ENCODE measurements around the gene ZNF444. TPM values are rescaled to one million over a fixed set of nuclear protein-coding genes. Genes with fewer than 3 reads are reported as not detected.

ZNF444 gene
- total and polyA plus RNA-seq, 9 of the 15 experiments (the other 6 are each of a cell fraction or from before 2014, with no cell fraction given), result 0.39 to 40.0 (median 6.9) TPM

DNA sequence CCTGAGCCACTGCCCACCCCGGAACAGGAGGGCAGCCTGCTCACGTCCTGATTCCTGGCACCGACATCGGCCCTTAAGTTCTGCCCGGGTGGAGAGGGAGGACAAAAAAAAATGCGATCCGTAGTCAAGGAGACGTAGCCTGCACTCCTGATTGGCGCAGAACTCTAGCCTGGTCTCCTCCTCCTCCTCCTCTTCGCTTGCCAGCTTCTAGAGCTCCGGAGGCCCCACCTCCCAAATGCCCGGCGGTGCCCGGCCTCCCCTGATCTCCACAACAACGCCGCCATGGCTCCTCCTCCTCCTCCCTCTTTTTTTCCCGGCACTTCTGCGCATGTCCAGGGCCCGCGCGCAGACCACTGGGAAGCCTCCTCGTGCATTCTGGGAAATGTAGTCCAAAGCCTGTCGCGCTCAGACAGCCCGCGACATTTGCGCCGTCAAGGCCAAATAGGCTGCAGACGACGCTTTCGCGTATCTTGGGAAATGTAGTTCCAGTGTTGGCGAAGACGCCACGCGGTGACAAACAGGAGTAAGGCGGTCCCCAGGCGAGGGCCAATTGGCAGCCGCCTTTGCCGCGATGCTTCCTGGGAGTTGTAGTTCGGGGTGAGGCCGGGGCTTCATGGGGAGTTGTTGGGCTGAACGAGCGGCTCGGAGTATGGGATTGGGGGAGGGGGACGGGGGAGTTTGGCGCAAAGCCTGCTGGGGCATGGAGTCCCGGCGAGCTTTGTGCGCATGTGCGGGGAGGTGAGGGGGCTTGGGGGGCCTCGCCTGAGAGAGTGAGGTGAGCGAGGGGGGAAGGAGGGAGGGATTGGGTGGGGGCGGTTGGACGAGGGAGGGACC is at the start of gene ZNF444 (continued):
- TF ChIP-seq NR0B1 (IDR thresholded peaks at IDR 0.05; ENCODE audit: partially characterized antibody) (no peak), HDAC2 (IDR thresholded peaks at IDR 0.05) (no peak), MTA1 (IDR thresholded peaks at IDR 0.05; ENCODE audit: borderline replicate concordance) (peak; percentile 97), ARID2 (IDR thresholded peaks at IDR 0.05) (no peak), HDAC3 (IDR thresholded peaks at IDR 0.05; ENCODE audit: borderline replicate concordance, partially characterized antibody) (no peak), ZNF764 (CRISPR knock-in tag; IDR thresholded peaks at IDR 0.05; ENCODE audit: low read depth) (no peak), ZNF347 (CRISPR knock-in tag; IDR thresholded peaks at IDR 0.05; ENCODE audit: low read depth) (no peak), SNIP1 (IDR thresholded peaks at IDR 0.05; ENCODE audit: low read depth) (no peak), RAD21 (CRISPR knock-in tag; conservative IDR thresholded peaks at IDR 0.05 in 1 of 2, IDR thresholded peaks at IDR 0.05 in 1 of 2) (no peak), TAF15 (IDR thresholded peaks at IDR 0.05; ENCODE audit: low read depth, low read length) (no peak), MEF2A (IDR thresholded peaks at IDR 0.05; ENCODE audit: control insufficient read depth, low read depth, low read length) (no peak), RBFOX2 (IDR thresholded peaks at IDR 0.05; ENCODE audit: low read depth, low read length) (peak; percentile 87), ZNF263 (CRISPR knock-in tag; IDR thresholded peaks at IDR 0.05; ENCODE audit: borderline replicate concordance) (peak; percentile 84), MTA2 (IDR thresholded peaks at IDR 0.05; ENCODE audit: low read depth) (no peak), BRD4 (IDR thresholded peaks at IDR 0.05) (no peak), SRF (CRISPR knock-in tag; IDR thresholded peaks at IDR 0.05) (peak in 1 of 2 experiments; percentile 44; a peak in 1 of 4 replicates), ZBTB17 (CRISPR knock-in tag; IDR thresholded peaks at IDR 0.05) (peak; percentile 85)
- TF ChIP-seq, protein P1, sequence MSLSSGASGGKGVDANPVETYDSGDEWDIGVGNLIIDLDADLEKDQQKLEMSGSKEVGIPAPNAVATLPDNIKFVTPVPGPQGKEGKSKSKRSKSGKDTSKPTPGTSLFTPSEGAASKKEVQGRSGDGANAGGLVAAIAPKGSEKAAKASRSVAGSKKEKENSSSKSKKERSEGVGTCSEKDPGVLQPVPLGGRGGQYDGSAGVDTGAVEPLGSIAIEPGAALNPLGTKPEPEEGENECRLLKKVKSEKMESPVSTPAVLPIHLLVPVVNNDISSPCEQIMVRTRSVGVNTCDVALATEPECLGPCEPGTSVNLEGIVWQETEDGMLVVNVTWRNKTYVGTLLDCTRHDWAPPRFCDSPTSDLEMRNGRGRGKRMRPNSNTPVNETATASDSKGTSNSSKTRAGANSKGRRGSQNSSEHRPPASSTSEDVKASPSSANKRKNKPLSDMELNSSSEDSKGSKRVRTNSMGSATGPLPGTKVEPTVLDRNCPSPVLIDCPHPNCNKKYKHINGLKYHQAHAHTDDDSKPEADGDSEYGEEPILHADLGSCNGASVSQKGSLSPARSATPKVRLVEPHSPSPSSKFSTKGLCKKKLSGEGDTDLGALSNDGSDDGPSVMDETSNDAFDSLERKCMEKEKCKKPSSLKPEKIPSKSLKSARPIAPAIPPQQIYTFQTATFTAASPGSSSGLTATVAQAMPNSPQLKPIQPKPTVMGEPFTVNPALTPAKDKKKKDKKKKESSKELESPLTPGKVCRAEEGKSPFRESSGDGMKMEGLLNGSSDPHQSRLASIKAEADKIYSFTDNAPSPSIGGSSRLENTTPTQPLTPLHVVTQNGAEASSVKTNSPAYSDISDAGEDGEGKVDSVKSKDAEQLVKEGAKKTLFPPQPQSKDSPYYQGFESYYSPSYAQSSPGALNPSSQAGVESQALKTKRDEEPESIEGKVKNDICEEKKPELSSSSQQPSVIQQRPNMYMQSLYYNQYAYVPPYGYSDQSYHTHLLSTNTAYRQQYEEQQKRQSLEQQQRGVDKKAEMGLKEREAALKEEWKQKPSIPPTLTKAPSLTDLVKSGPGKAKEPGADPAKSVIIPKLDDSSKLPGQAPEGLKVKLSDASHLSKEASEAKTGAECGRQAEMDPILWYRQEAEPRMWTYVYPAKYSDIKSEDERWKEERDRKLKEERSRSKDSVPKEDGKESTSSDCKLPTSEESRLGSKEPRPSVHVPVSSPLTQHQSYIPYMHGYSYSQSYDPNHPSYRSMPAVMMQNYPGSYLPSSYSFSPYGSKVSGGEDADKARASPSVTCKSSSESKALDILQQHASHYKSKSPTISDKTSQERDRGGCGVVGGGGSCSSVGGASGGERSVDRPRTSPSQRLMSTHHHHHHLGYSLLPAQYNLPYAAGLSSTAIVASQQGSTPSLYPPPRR (CRISPR knock-in tag; IDR thresholded peaks at IDR 0.05; ENCODE audit: borderline replicate concordance), result no peak
- TF ChIP-seq, protein P2, sequence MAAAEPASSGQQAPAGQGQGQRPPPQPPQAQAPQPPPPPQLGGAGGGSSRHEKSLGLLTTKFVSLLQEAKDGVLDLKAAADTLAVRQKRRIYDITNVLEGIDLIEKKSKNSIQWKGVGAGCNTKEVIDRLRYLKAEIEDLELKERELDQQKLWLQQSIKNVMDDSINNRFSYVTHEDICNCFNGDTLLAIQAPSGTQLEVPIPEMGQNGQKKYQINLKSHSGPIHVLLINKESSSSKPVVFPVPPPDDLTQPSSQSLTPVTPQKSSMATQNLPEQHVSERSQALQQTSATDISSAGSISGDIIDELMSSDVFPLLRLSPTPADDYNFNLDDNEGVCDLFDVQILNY (CRISPR knock-in tag; IDR thresholded peaks at IDR 0.05), result no peak
- TF ChIP-seq, protein P3, sequence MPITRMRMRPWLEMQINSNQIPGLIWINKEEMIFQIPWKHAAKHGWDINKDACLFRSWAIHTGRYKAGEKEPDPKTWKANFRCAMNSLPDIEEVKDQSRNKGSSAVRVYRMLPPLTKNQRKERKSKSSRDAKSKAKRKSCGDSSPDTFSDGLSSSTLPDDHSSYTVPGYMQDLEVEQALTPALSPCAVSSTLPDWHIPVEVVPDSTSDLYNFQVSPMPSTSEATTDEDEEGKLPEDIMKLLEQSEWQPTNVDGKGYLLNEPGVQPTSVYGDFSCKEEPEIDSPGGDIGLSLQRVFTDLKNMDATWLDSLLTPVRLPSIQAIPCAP (CRISPR knock-in tag; IDR thresholded peaks at IDR 0.05; ENCODE audit: borderline replicate concordance), result no peak
